Measurements from ENCODE around the gene IGSF8. TPM values are rescaled to one million over a fixed set of nuclear protein-coding genes. Genes with fewer than 3 reads are reported as not detected.

IGSF8 gene
- total and polyA plus RNA-seq, 8 donors = 27.5 to 38.3 (median 31.7) TPM

- Histone ChIP-seq H3K27ac (no peak overlapping the region), H3K4me1 (peaks cover 5 to 8% of the 10 kb centered on the region in 2 donors), H3K9me3 (no peaks in the 10 kb centered on the region), H3K4me3 (no peak overlapping the region), H3K36me3 (no peaks in the 10 kb centered on the region), H3K27me3 (peaks cover 0 to 33% of the 10 kb centered on the region in 2 donors)
- DNase-seq (no peak), ATAC-seq (no peak)
- intact Hi-C loops (cut with DNase I) = no loop called here
- TF ChIP-seq, protein P1, sequence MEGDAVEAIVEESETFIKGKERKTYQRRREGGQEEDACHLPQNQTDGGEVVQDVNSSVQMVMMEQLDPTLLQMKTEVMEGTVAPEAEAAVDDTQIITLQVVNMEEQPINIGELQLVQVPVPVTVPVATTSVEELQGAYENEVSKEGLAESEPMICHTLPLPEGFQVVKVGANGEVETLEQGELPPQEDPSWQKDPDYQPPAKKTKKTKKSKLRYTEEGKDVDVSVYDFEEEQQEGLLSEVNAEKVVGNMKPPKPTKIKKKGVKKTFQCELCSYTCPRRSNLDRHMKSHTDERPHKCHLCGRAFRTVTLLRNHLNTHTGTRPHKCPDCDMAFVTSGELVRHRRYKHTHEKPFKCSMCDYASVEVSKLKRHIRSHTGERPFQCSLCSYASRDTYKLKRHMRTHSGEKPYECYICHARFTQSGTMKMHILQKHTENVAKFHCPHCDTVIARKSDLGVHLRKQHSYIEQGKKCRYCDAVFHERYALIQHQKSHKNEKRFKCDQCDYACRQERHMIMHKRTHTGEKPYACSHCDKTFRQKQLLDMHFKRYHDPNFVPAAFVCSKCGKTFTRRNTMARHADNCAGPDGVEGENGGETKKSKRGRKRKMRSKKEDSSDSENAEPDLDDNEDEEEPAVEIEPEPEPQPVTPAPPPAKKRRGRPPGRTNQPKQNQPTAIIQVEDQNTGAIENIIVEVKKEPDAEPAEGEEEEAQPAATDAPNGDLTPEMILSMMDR (IDR thresholded peaks at IDR 0.05) = no peak
These were observed 49.3 kb downstream of the IGSF8 start for GRCh38 chr1:160049101-160049500.

GRCh38 chr1:160048335-160048734 lies 50.1 kb downstream of the IGSF8 start:
- peaks cover 5 to 8% of the 10 kb centered on the region in 2 donors for H3K4me1 ChIP-seq
- no peaks in the 10 kb centered on the region for H3K36me3 ChIP-seq
- no peaks in the 10 kb centered on the region for H3K9me3 ChIP-seq
- TF ChIP-seq, protein P1 (IDR thresholded peaks at IDR 0.05) = no peak
- H3K4me3 ChIP-seq = no peak overlapping the region
- ATAC-seq = no peak
- peaks cover 0 to 26% of the 10 kb centered on the region in 2 donors for H3K27me3 ChIP-seq
- no peak for DNase-seq
- intact Hi-C loops (cut with DNase I) = no loop called here
- no peak overlapping the region for H3K27ac ChIP-seq

DNA sequence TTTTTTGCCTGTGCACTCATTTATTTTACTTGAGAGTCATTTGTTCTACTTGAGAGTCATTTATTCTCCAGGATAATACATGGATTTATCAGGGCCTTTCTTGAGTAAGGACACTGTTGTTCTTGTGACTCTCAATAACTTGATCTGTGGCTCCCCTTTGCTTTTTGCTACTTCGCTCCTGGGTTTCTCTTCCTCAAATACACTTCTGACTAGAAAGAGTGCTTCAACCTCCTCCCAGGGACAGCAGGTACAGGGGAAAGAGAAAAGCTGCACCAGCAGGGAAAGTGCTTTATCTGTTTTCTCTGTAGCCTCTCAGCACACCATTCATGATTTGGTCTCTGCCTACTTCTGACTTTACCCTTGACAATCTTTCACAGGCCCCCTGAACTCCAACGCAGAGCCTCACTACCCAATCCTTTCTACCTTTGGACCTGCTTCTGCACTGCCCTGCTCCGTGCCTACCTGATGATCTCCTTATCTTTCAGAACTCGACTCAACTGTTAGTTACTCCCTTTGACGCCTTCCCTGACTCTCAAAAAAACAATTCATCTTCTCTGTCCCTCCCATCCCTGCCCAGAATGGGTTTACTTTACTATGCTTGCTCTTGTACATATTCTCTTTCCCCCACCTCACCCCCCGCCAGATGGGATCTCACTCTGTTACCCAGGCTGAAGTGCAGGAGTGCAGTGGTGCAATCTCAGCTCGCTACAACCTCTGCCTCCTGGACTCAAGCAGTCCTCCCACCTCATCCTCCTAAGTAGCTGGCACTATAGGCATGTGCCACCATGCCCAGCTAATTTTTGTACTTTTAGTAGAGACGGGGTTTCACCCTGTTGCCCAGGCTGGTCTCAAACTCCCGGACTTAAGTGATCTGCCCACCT lies 51.1 kb downstream of the IGSF8 start:
- DNase-seq = no peak
- H3K4me1 ChIP-seq = peaks cover 5 to 8% of the 10 kb centered on the region in 2 donors
- TF ChIP-seq, protein P1 (IDR thresholded peaks at IDR 0.05) = no peak
- no peak overlapping the region for H3K4me3 ChIP-seq
- H3K27me3 ChIP-seq = peaks cover 0 to 17% of the 10 kb centered on the region in 2 donors
- no peaks in the 10 kb centered on the region for H3K36me3 ChIP-seq
- no peaks in the 10 kb centered on the region for H3K9me3 ChIP-seq
- intact Hi-C loops (cut with DNase I) = no loop called here
- H3K27ac ChIP-seq = no peak overlapping the region
- ATAC-seq = no peak

GRCh38 chr1:160046494-160047110 lies 51.8 kb downstream of the IGSF8 start:
- no peaks in the 10 kb centered on the region for H3K9me3 ChIP-seq
- no peak overlapping the region for H3K27ac ChIP-seq
- H3K4me3 ChIP-seq = no peak overlapping the region
- peaks cover 0 to 17% of the 10 kb centered on the region in 2 donors for H3K27me3 ChIP-seq
- DNase-seq (peak in 2 of 4 donors; percentile 46 to 61), ATAC-seq (peak; percentile 93)
- H3K4me1 ChIP-seq = peaks cover 5 to 8% of the 10 kb centered on the region in 2 donors
- intact Hi-C loops (cut with DNase I) = no loop called here
- no peaks in the 10 kb centered on the region for H3K36me3 ChIP-seq
- TF ChIP-seq, protein P1 (IDR thresholded peaks at IDR 0.05) = peak; percentile 42 to 53

- peaks cover 0 to 11% of the 10 kb centered on the region in 2 donors for H3K27me3 ChIP-seq
- ATAC-seq (no peak), DNase-seq (no peak)
- TF ChIP-seq, protein P1 (IDR thresholded peaks at IDR 0.05) = no peak
- H3K4me1 ChIP-seq = peaks cover 5 to 8% of the 10 kb centered on the region in 2 donors
- intact Hi-C loops (cut with DNase I) = no loop called here
- no peak overlapping the region for H3K4me3 ChIP-seq
- H3K27ac ChIP-seq = no peak overlapping the region
- no peaks in the 10 kb centered on the region for H3K9me3 ChIP-seq
- no peaks in the 10 kb centered on the region for H3K36me3 ChIP-seq
These were observed 52.8 kb downstream of the IGSF8 start for GRCh38 chr1:160045653-160046052.

Measured in left lung (tissue), 10 donors.